K562 (cell line): Measurements from ENCODE around the gene RGS12. TPM values are rescaled to one million over a fixed set of nuclear protein-coding genes. Genes with fewer than 3 reads are reported as not detected.

Experiments used
- ATAC-seq: fragments of 200-7000 bp; cut with Tn5 transposase; 3 replicates; pipeline ENCODE4 v1.9.1; 2020; ENCODE audit warnings: moderate library complexity
- BruUV-seq: library from RNA; stranded (reverse); fragments of 400-500 nt; replicated peaks from 2 replicates; lab custom pipeline; 2021; lab: Mats Ljungman, UMichigan
- CTCF ChIA-PET: fragments of 300-600 bp; formaldehyde crosslinking; extraction: SDS; loops from one replicate; lab custom pipeline; 2021; ENCODE audit warnings: low intra/inter-chr PET ratio; lab: Yijun Ruan, JAX
- POLR2A ChIA-PET: fragments of 300-600, 350-650 bp; sonication (Branson Sonifier 250); formaldehyde crosslinking; extraction: SDS; loops from one replicate; lab custom pipeline; 2021; ENCODE audit warnings: antibody characterized with exemption, inconsistent platforms; lab: Yijun Ruan, JAX
- DNase-seq, 4 experiments: peaks; one replicate each; pipeline versions ENCODE4 v3.0.0 to v3.0.0-alpha.2; 2011 to 2018; ENCODE audit warnings: low spot score in 3 of 4, mixed read lengths in 3 of 4; ENCODE audit errors: extremely low read depth in 1 of 4
- FAIRE-seq: peaks from 2 replicates; lab custom pipeline; 2011; peaks lifted over from hg19 to GRCh38; lab: Jason Lieb, UNC
- H2AFZ ChIP-seq: 2 replicates; pipeline ENCODE4 v1.6.0; 2011; ENCODE audit warnings: low read depth, low read length, control low read depth, inconsistent platforms
- H3K27ac ChIP-seq: fragments of 200-600 bp; 3 replicates; pipeline ENCODE4 v1.8.0; 2011; ENCODE audit warnings: low read depth, mild to moderate bottlenecking, control low read depth, inconsistent platforms, low read length, moderate library complexity, mixed read lengths; ENCODE audit errors: extremely low read depth
- H3K27me3 ChIP-seq, 2 experiments: fragments of 300-600 bp in 1 of 2; 2 replicates in 1 of 2; 3 replicates in 1 of 2; pipeline versions ENCODE4 v1.6.0 to v1.8.0; 2011; ENCODE audit warnings: inconsistent platforms in 2 of 2, low read length in 2 of 2, mild to moderate bottlenecking in 1 of 2, mixed read lengths in 1 of 2, moderate library complexity in 1 of 2; ENCODE audit not compliant: control insufficient read depth in 2 of 2, insufficient read depth in 2 of 2
- H3K36me3 ChIP-seq: fragments of 300-600 bp; 3 replicates; pipeline ENCODE4 v1.8.0; 2011; ENCODE audit warnings: mild to moderate bottlenecking, low read length, inconsistent platforms; ENCODE audit not compliant: control insufficient read depth, insufficient read depth
- H3K4me1 ChIP-seq, 2 experiments: fragments of 200-600 bp in 1 of 2; replicated peaks in 1 of 2; 2 replicates in 1 of 2; 3 replicates in 1 of 2; pipeline versions ENCODE4 v1.5.1 to v1.8.0; 2011; ENCODE audit warnings: inconsistent platforms in 2 of 2, low read length in 2 of 2, mild to moderate bottlenecking in 1 of 2, mixed read lengths in 1 of 2, moderate library complexity in 1 of 2; ENCODE audit not compliant: control insufficient read depth in 2 of 2, insufficient read depth in 2 of 2
- H3K4me2 ChIP-seq: 2 replicates; pipeline ENCODE4 v1.6.1; 2011; ENCODE audit warnings: low read length, control low read depth, inconsistent platforms, mixed read lengths; ENCODE audit not compliant: insufficient read depth
- H3K4me3 ChIP-seq: fragments of 200-600 bp; sonication (generic), shearing (Covaris generic); 2 replicates; pipeline ENCODE4 v1.5.1; 2016; ENCODE audit warnings: control low read depth, inconsistent platforms
- H3K79me2 ChIP-seq: fragments of 200-600 bp; 3 replicates; pipeline ENCODE4 v1.8.0; 2011; ENCODE audit warnings: low read length, inconsistent platforms; ENCODE audit not compliant: control insufficient read depth, insufficient read depth
- H3K9ac ChIP-seq, 2 experiments: 2 replicates each; pipeline versions ENCODE4 v1.6.0 to v1.6.1; 2011; ENCODE audit warnings: low read depth in 2 of 2, low read length in 2 of 2, control low read depth in 1 of 2, inconsistent platforms in 1 of 2, mild to moderate bottlenecking in 1 of 2, mixed read lengths in 1 of 2; ENCODE audit not compliant: insufficient read depth in 1 of 2
- H3K9me1 ChIP-seq: one replicate; pipeline ENCODE4 v1.6.0; 2011; ENCODE audit warnings: inconsistent platforms, mild to moderate bottlenecking, low read length, moderate library complexity; ENCODE audit not compliant: control insufficient read depth, insufficient read depth
- H3K9me3 ChIP-seq: replicated peaks from 2 replicates; pipeline ENCODE4 v1.5.1; 2011; ENCODE audit warnings: low read depth, low read length, inconsistent platforms; ENCODE audit not compliant: control insufficient read depth, insufficient read depth
- H4K20me1 ChIP-seq: replicated peaks from 2 replicates; pipeline ENCODE4 v1.6.1; 2011; ENCODE audit warnings: low read length, inconsistent platforms, mixed read lengths; ENCODE audit not compliant: control insufficient read depth, insufficient read depth
- CREB5 ChIP-seq: fragments of 250-450 bp; sonication (Bioruptor Pico); IDR thresholded peaks from 2 replicates; pipeline ENCODE4 v1.5.0; 2020; ENCODE audit warnings: mild to moderate bottlenecking
- ESRRA ChIP-seq: fragments of 450-650 bp; IDR thresholded peaks from 2 replicates; pipeline ENCODE4 v1.6.1; 2014; ENCODE audit warnings: low read depth, mild to moderate bottlenecking, moderate library complexity, borderline replicate concordance
- HIVEP1 ChIP-seq: fragments of 250-450 bp; sonication (Bioruptor Pico); IDR thresholded peaks from 2 replicates; pipeline ENCODE4 v1.4.0; 2020; ENCODE audit warnings: mild to moderate bottlenecking
- PRDM10 ChIP-seq: fragments of 450-650 bp; IDR thresholded peaks from 2 replicates; pipeline ENCODE4 v1.6.1; 2018; ENCODE audit not compliant: partially characterized antibody
- SMAD1 ChIP-seq: fragments of 150-350 bp; IDR thresholded peaks from 2 replicates; pipeline ENCODE4 v1.6.1; 2014; ENCODE audit warnings: low read length, low read depth; ENCODE audit not compliant: partially characterized antibody
- TEAD1 ChIP-seq, 2 experiments: fragments of 450-650 bp in 1 of 2; sonication (generic) in 1 of 2; formaldehyde crosslinking; IDR thresholded peaks; 2 replicates each; pipeline versions ENCODE4 v1.4.0 to v1.8.0; 2020 to 2022; ENCODE audit warnings: mild to moderate bottlenecking in 2 of 2, missing genetic modification reagents in 1 of 2
- TGIF2 ChIP-seq: sonication (generic); formaldehyde crosslinking; IDR thresholded peaks from 2 replicates; pipeline ENCODE4 v1.8.1; 2022; ENCODE audit warnings: mild to moderate bottlenecking, missing genetic modification reagents, moderate library complexity
- TRIM24 ChIP-seq, 2 experiments: fragments of 450-650 bp; IDR thresholded peaks; 2 replicates each; pipeline ENCODE4 v1.6.1; 2016
- ZNF23 ChIP-seq: fragments of 250-450 bp; sonication (Bioruptor Pico); IDR thresholded peaks from 2 replicates; pipeline ENCODE4 v1.4.0; 2020; ENCODE audit warnings: mild to moderate bottlenecking
- ZNF584 ChIP-seq: fragments of 200-800 bp; sonication (Bioruptor generic); IDR thresholded peaks from 2 replicates; pipeline ENCODE4 v1.6.1; 2016; ENCODE audit warnings: low read depth, mild to moderate bottlenecking, missing genetic modification characterization, missing compliant biosample characterization
- WGBS: fragments of 100-300 bp; shearing (Covaris generic); methylation state at CpG from one replicate; pipeline ENCODE4 v1.1.6; 2016; ENCODE audit warnings: low coverage, mixed read lengths; ENCODE audit not compliant: insufficient coverage; ENCODE audit errors: missing lambda C conversion rate; 5-methylcytosine and 5-hydroxymethylcytosine counted together
- in situ Hi-C: fragments of 300-500 bp; cut with MboI; formaldehyde crosslinking; loops from 4 replicates; pipeline ENCODE4 v1.15.0; 2018; ENCODE audit warnings: inconsistent platforms, mixed read lengths
- intact Hi-C: fragments of 100-400 bp; cut with micrococcal nuclease; formaldehyde crosslinking; loops from 2 replicates; pipeline ENCODE4 v1.14.2; 2022
- polyA plus RNA-seq, 8 experiments: library from polyadenylated mRNA; depleted of rRNA in 4 of 8; stranded (reverse) in 5 of 8; unstranded in 3 of 8; fragments of >200 nt; fragmentation: Nextera tagmentation in 2 of 8; fragmentation: Illumina TruSeq in 1 of 8; extraction: Ambion mirVana in 2 of 8; extraction: Trizol in 1 of 8; gene quantifications; 2 replicates each; pipeline versions ENCODE4 v1.2.1 to v1.2.3, GENCODE V29; 2011 to 2014; ENCODE audit warnings: inconsistent platforms in 1 of 8, missing spikeins in 1 of 8
- total RNA-seq, 7 experiments: library from RNA; depleted of rRNA in 6 of 7; stranded (reverse); fragments of >200 nt in 6 of 7; fragmentation: Illumina TruSeq in 2 of 7; extraction: Trizol in 2 of 7; gene quantifications; 2 replicates each; pipeline versions ENCODE4 v1.2.1 to v1.2.3, GENCODE V29; 2011 to 2021; ENCODE audit warnings: low replicate concordance in 1 of 7

The RGS12 gene
- total and polyA plus RNA-seq, 9 of the 15 experiments (the other 6 are each of a cell fraction or from before 2014, with no cell fraction given): 0.30 to 8.8 (median 5.5) TPM

- Histone ChIP-seq H3K27me3 (no peaks in the 10 kb centered on the region), H3K4me2 (no peak overlapping the region), H4K20me1 (no peaks in the 10 kb centered on the region; the same call in 1 of the 2 replicates), H3K27ac (no peak overlapping the region), H2AFZ (no peak overlapping the region), H3K9me1 (no peaks in the 10 kb centered on the region), H3K9ac (peak overlapping the region in 1 of 2 experiments; percentile 45; a peak in 1 of 4 replicates), H3K79me2 (no peaks in the 10 kb centered on the region), H3K36me3 (no peaks in the 10 kb centered on the region), H3K9me3 (no peaks in the 10 kb centered on the region), H3K4me3 (no peak overlapping the region), H3K4me1 (peaks cover 0 to 35% of the 10 kb centered on the region in 2 experiments; a peak in 2 of 5 replicates)
- BruUV-seq: no TSS peak
- no peak for FAIRE-seq
- no peak for ATAC-seq
- in situ Hi-C loops (no loop called here), intact Hi-C loops (loop anchor here (10.0 kb wide), 2 partner anchors 126 to 216 kb away; no protein-coding TSS in a partner anchor)
- DNase-seq: no peak
- 72% methylated on average over 21 of the region's 21 CpGs for WGBS
- TF ChIP-seq PRDM10 (no peak), ZNF584 (CRISPR knock-in tag) (no peak), CREB5 (CRISPR knock-in tag) (no peak), HIVEP1 (CRISPR knock-in tag) (no peak), TEAD1 (CRISPR knock-in tag; IDR thresholded peaks at IDR 0.05) (no peak), TRIM24 (IDR thresholded peaks at IDR 0.05) (no peak), ESRRA (no peak), ZNF23 (CRISPR knock-in tag) (no peak), SMAD1 (no peak), TGIF2 (CRISPR knock-in tag) (no peak)
- ChIA-PET POLR2A (interaction anchor here (0.6 to 2.0 kb wide), 3 partner anchors 8 to 257 kb away, joined by 3 to 10 read pairs (median 3); no protein-coding TSS in a partner anchor), CTCF (no interaction called here)
Measured at GRCh38 chr4:3320361-3321023, 27.7 kb downstream of the RGS12 start.
